CD1c-positive myeloid dendritic cell (primary cell): Measurements from ENCODE around the gene TSHZ2.

Experiments used
- DNase-seq: peaks from one replicate; pipeline ENCODE4 v3.0.0-alpha.2; 2016; ENCODE audit errors: extremely low spot score

Gene TSHZ2

GRCh38 chr20:53247468-53248103, 275.4 kb downstream of the TSHZ2 start:
- no peak for DNase-seq

GRCh38 chr20:53250456-53250855, 278.3 kb downstream of the TSHZ2 start:
- DNase-seq, result no peak

- DNase-seq, result no peak
Observed at GRCh38 chr20:53252002-53252401, 279.8 kb downstream of the TSHZ2 start.

- no peak for DNase-seq
Observed at GRCh38 chr20:53253668-53254067, 281.5 kb downstream of the TSHZ2 start.

- no peak for DNase-seq
Observed at GRCh38 chr20:53255102-53255710, 283.0 kb downstream of the TSHZ2 start.

- no peak for DNase-seq
Observed at GRCh38 chr20:53258741-53259140, 286.6 kb downstream of the TSHZ2 start.

- DNase-seq, result no peak
Observed at GRCh38 chr20:53260168-53260567, 288.0 kb downstream of the TSHZ2 start.

- no peak for DNase-seq
Observed at GRCh38 chr20:53260591-53260990, 288.4 kb downstream of the TSHZ2 start.

GRCh38 chr20:53262365-53262764, 290.2 kb downstream of the TSHZ2 start:
- DNase-seq, result no peak

GRCh38 chr20:53263554-53264438, 291.6 kb downstream of the TSHZ2 start:
- no peak for DNase-seq

GRCh38 chr20:53264604-53265003, 292.4 kb downstream of the TSHZ2 start:
- no peak for DNase-seq

GRCh38 chr20:53265304-53265875, 293.2 kb downstream of the TSHZ2 start:
- no peak for DNase-seq

GRCh38 chr20:53269380-53269779, 297.2 kb downstream of the TSHZ2 start:
- no peak for DNase-seq

GRCh38 chr20:53270792-53271375, 298.7 kb downstream of the TSHZ2 start:
- no peak for DNase-seq

GRCh38 chr20:53274365-53274764, 302.2 kb downstream of the TSHZ2 start:
- DNase-seq, result no peak

- no peak for DNase-seq
Observed at GRCh38 chr20:53274807-53275206, 302.6 kb downstream of the TSHZ2 start.

- no peak for DNase-seq
Observed at GRCh38 chr20:53276143-53276542, 304.0 kb downstream of the TSHZ2 start.

GRCh38 chr20:53278555-53278954, 306.4 kb downstream of the TSHZ2 start:
- no peak for DNase-seq

- DNase-seq, result no peak
Observed at GRCh38 chr20:53279735-53280134, 307.6 kb downstream of the TSHZ2 start.

- no peak for DNase-seq
Observed at GRCh38 chr20:53281557-53282117, 309.5 kb downstream of the TSHZ2 start.

GRCh38 chr20:53282217-53282955, 310.2 kb downstream of the TSHZ2 start:
- DNase-seq, result no peak
